Activated CD4-positive, alpha-beta T cell treated with anti-CD3 and anti-CD28 coated beads for 4 hours (primary cell): ENCODE data around the gene HOXA4.

Experiments
- DNase-seq, 2 donors: peaks; one replicate each; pipeline ENCODE4 v3.0.0-alpha.2; 2020

The HOXA4 gene

DNA sequence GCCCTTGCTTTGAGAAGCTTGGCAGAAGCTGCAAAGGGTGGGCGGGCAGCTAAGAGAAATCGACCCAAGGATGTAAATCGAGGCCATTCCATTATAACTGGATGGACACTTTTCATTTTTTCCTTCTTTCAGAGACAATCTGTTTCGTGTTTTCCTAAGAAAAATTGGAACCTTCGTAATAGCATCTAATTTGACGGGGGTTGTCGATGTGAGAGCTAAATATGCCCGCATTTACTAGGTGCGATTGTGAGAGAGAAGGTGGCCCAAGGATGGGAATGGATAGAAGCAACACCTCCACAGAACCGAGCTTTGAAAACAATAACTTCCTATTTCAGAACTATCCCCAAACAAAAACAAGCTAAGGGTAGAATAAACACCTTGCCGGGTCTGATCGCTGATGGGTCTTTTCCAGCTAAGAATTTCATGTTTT, 848 bp upstream of the HOXA4 start:
- DNase-seq = no peak

DNA sequence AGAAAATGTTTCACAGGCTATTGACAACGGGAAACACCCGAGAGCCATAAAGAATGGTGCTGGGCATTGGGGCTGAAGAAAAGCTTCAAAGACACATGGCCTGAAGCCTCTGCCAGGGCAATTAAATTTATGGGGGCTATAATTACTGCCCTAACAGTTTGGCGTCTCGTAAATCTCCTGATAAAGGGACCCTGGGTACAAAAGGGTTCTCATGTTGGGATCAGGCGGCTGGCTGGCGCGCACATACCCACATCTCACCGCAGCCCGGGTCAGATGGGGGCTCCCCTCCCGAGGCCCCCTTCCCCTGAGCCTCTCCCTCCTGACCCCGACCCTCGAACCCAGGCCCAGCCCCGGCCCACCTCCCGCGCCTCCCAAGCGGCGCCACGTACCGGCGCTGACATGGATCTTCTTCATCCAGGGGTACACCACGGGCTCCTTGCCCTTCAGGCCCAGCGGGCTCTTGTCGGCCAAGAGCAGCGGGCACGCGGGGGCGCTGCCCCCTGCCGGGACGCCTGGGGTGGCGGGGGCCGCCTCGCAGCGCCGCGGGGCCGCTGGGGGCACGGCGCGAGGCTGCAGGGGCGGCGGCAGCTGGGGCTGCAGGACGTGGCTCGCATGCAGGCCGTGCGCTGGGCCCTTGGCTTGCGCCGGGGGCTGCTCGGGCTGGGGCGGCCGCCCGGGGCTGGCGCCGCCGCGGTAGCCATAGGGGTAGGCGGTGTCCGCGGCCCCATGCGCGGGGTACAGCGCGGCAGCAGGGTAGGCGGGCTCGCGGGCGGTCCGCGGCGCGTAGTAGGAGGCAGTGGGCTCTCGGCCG, 623 bp downstream of the HOXA4 start:
- no peak for DNase-seq

DNA sequence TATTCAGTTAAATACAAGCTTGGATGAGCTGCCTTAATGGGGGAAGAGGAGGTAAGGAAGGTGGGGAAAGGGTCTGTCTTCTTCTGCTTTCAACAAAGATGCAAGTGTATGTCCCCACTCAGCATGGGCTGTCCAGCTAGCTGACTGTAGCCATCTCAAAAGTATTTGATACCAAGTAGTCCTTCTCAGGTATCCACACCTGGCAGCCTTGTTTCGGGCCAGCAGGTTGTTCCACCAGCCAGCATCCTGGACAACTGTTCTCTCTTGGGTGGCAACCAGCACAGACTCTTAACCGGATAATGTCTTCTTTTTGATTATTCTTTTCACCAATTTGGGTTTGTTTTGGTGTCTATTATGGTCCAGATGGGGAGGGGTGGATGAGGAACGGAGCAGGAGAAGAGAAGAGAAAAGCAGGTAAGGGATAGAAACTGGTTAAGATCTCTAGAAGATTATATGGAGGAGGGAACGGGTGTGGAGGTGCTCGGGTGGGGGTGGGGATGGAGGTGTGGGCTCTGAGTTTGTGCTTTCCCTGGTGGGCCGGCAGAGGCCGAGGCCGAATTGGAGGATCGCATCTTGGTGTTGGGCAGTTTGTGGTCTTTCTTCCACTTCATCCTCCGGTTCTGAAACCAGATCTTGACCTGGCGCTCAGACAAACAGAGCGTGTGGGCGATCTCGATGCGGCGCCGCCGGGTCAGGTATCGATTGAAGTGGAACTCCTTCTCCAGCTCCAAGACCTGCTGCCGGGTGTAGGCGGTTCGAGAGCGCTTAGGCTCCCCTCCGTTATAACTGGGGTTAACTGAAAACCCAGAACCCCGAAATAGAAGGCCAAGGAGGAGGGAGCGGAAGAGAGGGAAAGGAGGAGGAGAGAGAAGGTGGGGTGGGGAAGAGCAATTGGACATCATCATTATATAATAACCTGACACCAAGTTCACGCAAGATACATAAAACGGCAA, 1.5 kb downstream of the HOXA4 start:
- DNase-seq = no peak

DNA sequence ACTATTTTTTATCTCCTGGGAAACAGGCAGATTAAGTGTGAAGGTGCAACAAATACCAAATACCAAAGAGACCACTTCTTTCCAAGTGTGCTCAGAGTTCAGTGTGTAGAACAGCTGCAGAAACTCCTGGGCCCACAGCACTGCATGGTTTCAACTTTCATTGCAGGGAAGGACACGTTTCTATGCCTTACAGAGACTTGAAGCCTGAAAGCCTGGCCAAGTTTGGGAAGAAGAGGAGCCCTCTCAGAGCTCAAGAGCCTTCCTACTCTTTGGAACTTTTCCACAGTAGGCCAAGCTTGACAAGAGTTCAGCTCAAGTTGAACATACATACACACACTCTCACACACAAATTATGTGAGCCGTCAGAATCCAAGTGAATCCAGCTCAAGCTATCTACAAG, 2.5 kb downstream of the HOXA4 start:
- no peak for DNase-seq

DNA sequence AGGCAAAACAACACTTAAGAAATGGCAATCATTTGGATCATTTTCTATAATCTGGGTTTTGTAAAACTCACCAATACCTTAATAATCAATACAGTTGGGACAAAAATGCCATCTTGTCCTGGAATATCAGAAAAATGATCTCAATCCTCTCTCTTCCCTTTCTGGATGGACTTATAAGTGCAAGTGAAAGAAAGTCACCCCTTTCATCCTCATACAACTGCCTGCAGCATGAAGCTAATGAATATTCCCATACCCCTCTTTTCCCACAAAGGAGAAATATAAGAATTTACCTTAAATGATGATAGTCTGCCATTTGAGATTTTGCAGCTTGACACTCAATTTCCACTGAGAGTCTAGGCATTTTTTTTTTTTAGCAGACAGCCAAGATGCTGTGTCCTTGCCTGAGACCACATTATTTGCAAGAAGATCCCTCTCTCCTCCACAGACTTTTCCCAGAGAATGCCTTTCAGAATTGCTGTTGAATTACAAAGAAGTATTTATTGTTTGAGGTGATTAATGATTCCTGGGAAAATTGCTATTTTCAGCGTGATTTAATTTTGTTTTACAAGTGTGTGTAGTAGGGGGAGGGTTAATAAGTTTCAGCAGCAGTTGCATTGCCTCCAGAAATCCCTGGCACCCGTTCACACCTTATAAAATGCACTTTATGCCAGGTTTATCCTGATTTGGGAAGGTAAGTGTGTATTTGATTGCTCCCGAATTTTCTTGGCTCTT, 3.8 kb downstream of the HOXA4 start:
- DNase-seq = no peak

DNA sequence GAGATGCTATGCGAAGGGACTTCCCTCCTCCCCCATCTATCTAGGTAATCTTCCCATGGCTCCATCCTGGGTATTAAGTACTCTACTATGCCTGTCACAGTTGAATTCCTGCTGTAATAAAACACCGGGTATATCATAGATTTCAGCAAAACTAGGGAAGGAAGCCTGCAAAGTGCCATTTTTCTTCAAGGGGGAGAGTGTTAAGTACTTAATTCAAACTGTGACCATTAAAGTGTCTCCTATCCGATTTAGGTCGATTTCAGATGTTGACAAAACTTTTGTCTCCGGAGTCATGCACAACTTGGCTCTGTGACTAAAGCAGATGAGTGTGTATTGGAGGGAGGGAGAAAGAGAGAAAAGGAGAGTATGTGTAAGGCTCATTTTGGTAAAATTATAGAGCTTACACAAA, 4.6 kb downstream of the HOXA4 start:
- DNase-seq = no peak

DNA sequence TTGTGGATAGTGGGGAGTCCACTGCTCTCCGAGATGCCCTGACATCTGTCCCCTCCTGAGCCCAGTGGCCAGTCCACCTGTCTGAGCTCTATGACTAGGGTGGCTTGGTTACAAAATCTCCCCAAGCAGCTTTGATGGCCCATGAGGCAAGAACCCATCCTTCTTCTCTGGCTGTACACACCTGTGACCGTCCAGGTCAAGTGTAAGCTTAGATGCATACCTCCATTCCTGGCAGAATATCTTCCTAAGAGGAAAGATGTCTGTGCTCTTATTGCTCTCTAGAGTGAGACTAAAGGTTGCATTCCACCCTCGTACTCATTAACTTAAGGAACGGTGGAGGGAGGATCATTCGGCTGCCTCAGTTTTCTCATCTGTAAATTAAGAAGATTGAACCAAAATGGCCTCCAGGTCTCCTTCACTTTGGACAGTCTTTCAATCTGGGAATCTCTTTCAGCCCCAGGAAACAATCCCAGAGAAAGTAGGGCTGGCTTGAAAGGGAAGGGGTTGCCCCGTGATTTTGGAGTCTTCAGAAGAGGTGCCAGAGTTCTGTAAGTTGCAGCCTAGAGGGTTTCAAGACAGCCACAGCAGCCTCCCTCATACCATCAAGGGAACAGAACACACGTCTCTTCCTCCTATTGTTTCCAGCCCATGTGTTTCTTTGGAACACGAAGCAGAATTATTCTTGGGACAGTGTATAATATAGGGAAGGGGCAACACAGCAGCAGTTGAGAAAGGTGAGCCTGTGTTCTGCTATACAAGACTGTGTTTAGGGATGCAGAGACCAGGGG, 5.5 kb downstream of the HOXA4 start:
- DNase-seq = no peak

DNA sequence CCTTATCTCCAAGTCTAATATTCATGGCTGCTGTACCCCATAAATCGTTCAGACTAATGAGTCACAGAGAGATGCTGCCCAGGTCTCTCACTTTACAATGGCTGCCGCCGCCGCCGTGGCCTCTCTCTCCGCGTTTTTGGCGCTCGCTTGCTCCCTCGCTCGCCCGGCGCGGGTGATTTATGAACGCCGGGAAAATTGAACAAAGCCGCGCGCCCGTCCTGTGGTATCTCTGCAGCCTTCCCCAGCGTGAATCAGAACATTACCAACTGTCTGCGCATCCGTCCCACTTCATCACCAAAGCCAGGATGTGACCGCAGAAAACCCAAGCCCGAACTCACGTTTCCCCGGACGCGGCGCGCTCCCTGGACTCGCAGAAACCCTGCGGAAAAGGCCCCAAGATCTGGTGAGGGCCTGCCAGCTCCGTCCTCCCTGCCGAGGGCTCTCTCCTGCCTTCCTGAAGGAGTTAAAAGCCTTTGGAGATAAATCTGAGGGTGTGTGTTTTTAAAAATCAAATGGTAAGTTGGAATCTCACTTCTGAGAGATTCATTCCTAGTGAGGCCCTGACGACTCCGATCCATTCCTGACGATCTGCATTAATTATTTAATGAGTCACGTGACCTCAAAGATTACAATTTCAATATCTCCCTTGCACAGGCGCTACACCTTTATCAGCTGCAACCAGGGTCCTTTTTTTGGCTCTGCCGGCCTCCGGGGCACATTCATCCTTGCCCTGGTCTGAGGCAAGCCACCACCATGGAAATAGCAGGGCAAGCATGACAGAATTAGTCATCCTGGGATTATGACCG, 6.3 kb downstream of the HOXA4 start:
- DNase-seq = no peak

DNA sequence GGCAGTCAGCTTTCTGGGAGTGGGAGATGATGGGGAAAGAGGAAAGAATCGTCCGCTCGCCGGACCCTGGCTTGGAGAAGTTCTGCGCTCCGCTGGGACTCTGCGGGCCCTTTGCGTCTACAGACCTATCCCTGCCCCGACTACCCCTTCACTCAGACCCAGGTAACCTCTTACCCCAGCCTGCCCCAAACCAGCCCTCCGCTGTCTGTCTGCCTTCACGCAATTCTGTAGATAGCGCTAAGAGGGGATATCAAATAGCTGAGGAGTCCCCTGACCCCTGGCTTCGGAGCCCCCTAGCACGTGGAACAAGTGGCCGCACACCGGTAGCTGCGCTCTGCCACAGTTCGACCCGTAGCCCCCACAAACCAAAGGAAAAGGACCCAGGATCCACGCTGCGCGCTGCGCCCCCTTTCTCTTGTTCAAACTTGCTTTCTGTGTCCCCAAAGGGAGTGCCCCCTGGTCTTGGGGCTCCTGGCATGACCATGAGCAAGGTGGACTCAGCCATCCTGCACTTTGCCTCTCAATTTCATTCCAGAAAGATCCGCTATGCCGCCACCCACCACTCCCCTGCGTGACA, 7.0 kb downstream of the HOXA4 start:
- DNase-seq = no peak

DNA sequence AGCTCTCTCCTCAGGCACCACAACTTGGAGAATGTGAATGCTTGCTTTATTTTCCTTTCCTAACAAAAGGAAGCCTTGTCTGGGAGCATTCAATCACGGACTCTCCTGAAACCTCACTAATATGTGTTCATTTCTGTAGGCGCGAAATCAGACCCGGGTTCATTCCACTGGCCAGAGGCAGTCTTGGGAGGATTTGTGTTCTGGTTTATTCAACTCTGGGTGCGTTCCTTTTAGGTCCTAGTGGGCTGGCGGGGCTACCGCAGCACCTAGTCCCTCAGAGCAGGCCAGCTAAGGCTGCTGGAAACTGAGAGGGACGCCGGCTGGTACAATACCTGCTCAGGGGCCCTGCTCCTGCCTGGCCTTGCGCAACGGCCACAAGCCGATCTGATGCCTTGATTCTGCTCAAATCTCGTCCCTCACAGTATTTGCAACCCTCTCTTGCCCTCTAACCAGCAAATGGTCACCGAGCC, 7.5 kb downstream of the HOXA4 start:
- no peak for DNase-seq

DNA sequence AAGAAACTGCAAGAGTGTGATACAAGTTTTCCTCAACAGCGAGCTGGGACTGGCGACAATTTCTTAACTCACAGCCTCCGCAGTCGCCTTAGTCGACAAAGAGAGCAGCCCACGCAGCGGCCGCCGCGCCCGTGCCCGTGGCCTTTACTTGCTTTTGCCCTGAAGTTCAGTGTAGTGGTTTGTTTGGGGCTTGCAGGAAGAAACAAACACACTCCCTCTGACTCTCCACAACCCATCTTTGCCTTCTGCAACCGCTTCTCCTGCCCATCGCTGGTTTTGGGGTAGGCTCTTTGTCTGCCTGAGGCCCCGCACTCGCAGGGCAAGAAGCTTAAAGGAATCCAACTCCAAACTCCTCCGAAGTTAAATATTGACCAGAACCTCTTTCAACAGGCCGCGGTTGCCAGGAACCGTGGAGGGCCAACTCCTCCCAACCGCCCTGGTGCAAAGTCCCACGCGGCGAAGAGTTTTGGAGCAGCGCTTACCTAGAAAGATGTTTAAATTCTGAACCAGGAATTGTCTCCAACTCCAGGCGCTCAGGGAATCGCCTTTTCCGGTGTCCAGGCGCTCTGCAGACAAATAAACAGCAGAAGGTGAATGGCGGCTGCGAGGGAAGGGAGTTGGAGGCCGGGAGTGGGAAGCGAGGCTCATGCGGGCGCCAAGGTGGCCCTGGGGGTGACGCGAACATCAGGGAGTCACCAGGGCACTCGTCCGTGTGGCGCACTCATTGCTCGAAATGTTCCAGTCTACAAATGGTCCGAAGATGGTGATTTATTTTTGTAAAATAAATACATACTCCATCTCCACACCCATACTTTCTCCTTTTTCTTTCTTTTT, 8.3 kb downstream of the HOXA4 start:
- DNase-seq = no peak

DNA sequence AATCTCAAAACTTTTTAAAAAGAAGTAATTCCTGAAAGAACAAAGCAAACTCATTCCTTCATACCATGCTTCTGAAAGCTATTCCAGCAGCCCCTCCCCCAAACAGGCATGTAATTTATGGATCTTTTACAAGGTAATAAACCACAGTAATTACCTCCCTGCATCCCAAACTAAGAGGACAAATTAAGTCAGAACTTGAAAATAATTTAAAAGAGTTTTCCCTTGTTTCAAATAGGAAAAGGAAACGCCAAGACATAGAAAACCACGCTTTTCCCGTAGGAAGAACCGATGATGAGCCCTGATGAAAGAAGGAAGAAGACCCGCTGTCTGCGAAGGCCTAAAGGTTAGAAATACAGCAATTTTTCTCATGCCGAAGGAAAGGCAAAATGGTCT, 8.9 kb downstream of the HOXA4 start:
- no peak for DNase-seq

DNA sequence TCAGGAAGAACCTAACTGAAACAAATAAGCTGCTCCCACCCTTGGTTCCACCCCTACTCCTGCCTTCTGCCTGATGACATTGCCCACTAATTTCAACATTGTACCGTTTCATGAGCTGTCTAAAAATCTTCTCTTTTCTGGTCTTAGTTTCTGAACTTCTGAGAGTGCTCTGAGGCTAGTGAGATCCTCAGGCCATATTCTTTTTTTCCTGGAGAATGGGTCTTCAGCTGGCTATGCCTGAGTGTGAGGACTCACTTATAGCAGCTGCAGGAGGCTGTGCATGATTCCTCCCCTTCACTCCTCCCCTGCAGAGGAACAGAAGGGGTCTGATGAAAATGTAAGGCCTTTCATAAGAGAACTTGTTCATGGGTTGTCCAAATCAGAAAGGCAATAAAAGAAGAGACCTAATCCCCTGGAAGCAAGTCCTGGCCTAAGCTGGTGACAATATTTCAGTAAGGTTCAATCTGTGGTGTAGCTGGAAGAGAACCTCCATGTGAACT, 11.1 kb downstream of the HOXA4 start:
- no peak for DNase-seq

DNA sequence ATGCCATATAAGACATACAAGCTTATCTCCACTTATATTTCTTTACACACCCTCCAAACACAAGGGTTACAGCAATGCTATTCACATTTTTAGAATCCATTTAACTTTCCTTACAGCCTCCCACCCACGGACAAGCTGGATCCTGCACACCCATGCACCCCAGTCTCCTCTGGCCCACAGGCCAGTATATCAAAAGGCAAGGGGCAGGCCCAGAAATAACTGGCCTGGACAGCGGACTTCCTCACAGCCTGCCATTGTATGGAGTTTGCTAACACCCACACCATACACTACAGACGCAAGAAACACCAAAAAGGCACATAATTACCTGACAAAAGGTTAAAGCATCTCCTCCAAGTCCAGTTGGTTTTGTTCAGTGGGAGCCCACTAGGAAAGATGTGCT, 12.0 kb downstream of the HOXA4 start:
- no peak for DNase-seq

DNA sequence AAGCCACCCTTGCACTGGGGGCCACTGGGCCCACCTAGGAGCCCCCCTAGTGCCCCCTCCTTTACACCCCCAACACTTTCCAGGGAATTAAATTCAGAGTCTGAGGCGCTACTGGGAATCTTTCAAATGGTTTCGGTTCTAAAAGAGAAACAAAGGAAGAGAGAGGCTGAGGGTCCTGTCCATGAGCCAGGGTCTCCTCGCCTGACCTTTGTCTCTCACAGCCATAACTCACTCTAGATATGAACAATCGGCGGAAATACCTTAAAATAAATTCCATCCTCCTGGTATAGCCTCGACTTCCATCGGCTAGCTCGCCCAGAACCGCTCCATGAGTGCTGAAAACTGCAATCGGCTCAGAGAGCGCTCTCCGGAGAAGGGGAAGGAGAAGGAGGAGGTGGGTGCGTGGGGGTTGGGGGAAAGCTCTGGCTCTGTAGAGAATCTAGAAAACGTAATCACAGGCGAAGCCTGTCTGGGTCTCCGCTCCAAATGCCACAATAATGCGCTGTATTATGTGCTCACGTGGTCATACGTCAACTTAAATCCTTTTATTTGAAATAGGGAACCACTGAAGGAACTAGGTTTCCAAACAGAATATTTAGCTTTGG, 12.6 kb downstream of the HOXA4 start:
- no peak for DNase-seq

DNA sequence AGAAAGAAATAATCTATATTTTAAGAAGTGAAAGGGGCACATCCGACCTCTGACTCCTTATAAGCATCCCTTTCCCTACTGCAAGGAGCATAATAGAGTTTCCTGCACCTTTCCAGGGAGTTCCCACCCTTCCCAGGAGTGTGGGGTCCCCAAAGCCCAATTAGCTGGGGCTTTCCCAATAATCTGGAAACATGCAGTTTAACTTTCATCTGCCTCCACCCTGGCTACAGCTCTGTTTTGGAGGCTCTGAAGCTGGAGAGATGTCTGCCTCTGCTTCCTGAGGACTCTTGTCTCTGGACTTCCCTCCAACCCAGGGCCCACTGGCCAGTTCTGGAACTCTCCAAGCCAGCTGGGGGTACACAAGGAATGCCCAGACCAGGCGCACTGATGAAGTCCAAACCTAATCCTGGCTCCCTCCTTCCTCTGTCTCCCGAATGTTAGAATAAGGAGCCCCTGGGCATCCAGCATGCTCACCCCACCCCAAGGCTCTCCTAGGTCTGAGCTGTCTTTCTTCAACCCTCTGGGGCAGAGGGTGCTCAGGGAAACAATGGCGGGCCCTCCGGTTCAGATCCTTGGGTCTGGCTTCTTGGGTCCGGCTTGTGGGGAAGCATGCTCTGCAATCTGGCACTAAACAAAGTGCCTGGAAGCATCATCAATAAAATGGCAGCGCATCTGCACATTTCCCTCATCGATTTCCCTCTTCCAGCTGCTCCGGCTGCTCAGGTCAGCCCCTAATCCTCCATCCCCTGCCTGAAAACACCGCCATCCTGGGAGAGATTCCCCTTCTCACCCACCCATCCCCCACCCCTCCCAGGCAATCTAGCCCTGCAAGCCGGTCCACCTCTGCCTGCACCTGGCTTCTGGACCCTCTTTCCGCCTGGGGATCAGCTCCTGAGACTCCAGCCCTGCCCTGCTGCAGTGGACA, 13.3 kb downstream of the HOXA4 start:
- DNase-seq = no peak

DNA sequence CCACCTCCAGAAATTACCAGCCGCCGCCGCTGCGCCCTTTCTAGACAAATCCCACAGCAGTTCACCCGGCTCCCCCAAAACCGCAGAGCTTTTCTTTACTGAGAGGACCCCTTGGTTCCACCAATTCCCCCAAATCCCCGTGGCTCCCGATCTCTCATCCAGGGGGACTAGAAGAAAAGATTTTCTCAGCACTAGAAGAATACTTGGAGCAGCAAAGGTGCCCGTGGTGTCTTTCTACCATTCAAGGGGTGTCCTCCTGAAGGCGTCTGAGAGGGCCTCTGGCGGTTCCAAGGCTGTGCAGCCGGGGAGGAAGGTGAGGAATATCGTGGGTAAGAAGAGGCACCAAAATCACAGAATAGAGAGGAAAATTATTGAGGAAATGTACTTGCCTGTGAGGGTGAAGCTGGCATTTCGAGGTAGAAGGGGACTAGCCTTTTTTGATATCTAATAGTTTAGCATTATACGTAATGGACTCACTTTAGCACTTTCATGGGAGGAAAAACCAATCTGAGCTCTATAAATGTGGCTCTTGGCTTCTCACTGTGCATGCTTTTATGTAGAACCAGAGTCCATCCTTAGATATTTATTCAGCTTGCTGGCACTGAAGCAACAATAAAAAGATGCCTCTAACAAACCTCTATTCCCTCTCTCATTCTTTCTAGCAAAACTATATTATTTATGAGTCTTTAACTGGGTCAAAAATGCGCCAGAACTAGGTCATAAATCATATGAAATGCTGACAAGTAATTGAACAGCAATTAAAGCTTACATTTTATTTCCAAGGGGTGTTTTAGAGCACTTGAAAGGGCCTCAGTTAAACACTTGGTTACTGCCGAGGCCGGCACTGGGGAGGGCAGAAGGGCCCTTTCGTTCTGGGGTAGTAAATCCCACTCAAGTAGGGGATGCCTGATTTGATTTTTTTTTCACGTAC, 14.3 kb downstream of the HOXA4 start:
- DNase-seq = no peak
